Activated CD8-positive, alpha-beta memory T cell treated with anti-CD3 and anti-CD28 coated beads, Interleukin-2, amount 50 U/mL, for 1 hour (primary cell): ENCODE data around the gene RET.

Experiments
- DNase-seq: peaks from one replicate; pipeline ENCODE4 v3.0.0-alpha.2; 2020; ENCODE audit errors: extremely low read depth

RET gene

GRCh38 chr10:43076876-43077420 is at the start of gene RET:
Gene RET, plus strand, starts transcription at chr10:43077069. Its CDS starts 190 bp downstream, at chr10:43077259.
- DNase-seq, result no peak

GRCh38 chr10:43027331-43027955 is 49.4 kb upstream of the RET start:
- no peak for DNase-seq

GRCh38 chr10:43028143-43028542 is 48.7 kb upstream of the RET start:
- no peak for DNase-seq

GRCh38 chr10:43029043-43029442 is 47.8 kb upstream of the RET start:
- DNase-seq, result no peak

- no peak for DNase-seq
Observed at GRCh38 chr10:43032613-43033012, 44.3 kb upstream of the RET start.

- DNase-seq, result no peak
Observed at GRCh38 chr10:43035800-43036199, 41.1 kb upstream of the RET start.

GRCh38 chr10:43036481-43037428 is 40.1 kb upstream of the RET start:
- no peak for DNase-seq

GRCh38 chr10:43037440-43037839 is 39.4 kb upstream of the RET start:
- no peak for DNase-seq

- DNase-seq, result no peak
Observed at GRCh38 chr10:43037942-43038782, 38.7 kb upstream of the RET start.

- DNase-seq, result no peak
Observed at GRCh38 chr10:43038783-43039623, 37.9 kb upstream of the RET start.

- no peak for DNase-seq
Observed at GRCh38 chr10:43039624-43040481, 37.0 kb upstream of the RET start.

- DNase-seq, result no peak
Observed at GRCh38 chr10:43040482-43041256, 36.2 kb upstream of the RET start.

- no peak for DNase-seq
Observed at GRCh38 chr10:43041422-43042342, 35.2 kb upstream of the RET start.

- no peak for DNase-seq
Observed at GRCh38 chr10:43042503-43043341, 34.1 kb upstream of the RET start.

- DNase-seq, result no peak
Observed at GRCh38 chr10:43043342-43043772, 33.5 kb upstream of the RET start.

GRCh38 chr10:43043773-43044447 is 33.0 kb upstream of the RET start:
- no peak for DNase-seq
